Naive thymus-derived CD4-positive, alpha-beta T cell (primary cell): ENCODE measurements around the gene ALG1L2. TPM values are rescaled to one million over a fixed set of nuclear protein-coding genes. Genes with fewer than 3 reads are reported as not detected.
A peak's percentile ranks its signal among the peaks of the same experiment; 100 is the strongest.
"Not testable (repeated sequence)": the region's sequence is repeated elsewhere in the genome, so short reads cannot be mapped to it uniquely, and the experiment has no call there.

Source experiments
- ATAC-seq: fragments of 150-1000 bp; cut with Tn5 transposase; 2 replicates; pipeline ENCODE4 v1.10.0; 2021; ENCODE audit warnings: mild to moderate bottlenecking, moderate library complexity
- CTCF ChIA-PET: fragments of 350-600 bp; sonication (Branson Sonifier 250); formaldehyde crosslinking; loops from one replicate; lab custom pipeline; 2021; ENCODE audit warnings: antibody characterized with exemption; lab: Charles Lee
- POLR2A ChIA-PET: fragments of 350-600 bp; sonication (Branson Sonifier 250); formaldehyde crosslinking; loops from one replicate; lab custom pipeline; 2021; ENCODE audit warnings: antibody characterized with exemption, inconsistent platforms; lab: Charles Lee
- DNase-seq, 9 donors: peaks; one replicate each; pipeline versions ENCODE4 v3.0.0 to v3.0.0-alpha.2; 2020 to 2022; ENCODE audit warnings: mixed read lengths in 1 of 9
- H3K27ac ChIP-seq: one replicate; pipeline ENCODE4 v1.7.0; 2013; ENCODE audit warnings: mild to moderate bottlenecking, low read depth, low read length, moderate library complexity
- H3K27me3 ChIP-seq, 2 donors: one replicate each; pipeline ENCODE4 v1.7.0; 2013; ENCODE audit warnings: low read length in 2 of 2, mild to moderate bottlenecking in 2 of 2, moderate library complexity in 2 of 2; ENCODE audit not compliant: control insufficient read depth in 2 of 2, insufficient read depth in 2 of 2
- H3K36me3 ChIP-seq, 3 experiments: 1 replicate in 2 of 3; 2 replicates in 1 of 3; pipeline ENCODE4 v1.7.0; 2013; ENCODE audit warnings: low read length in 3 of 3, mild to moderate bottlenecking in 3 of 3, moderate library complexity in 1 of 3; ENCODE audit not compliant: insufficient read depth in 3 of 3, control insufficient read depth in 2 of 3
- H3K4me1 ChIP-seq, 2 donors: one replicate each; pipeline ENCODE4 v1.7.0; 2013; ENCODE audit warnings: low read length in 2 of 2, mild to moderate bottlenecking in 2 of 2, moderate library complexity in 1 of 2; ENCODE audit not compliant: control insufficient read depth in 2 of 2, insufficient read depth in 2 of 2
- H3K4me3 ChIP-seq: 2 replicates; pipeline ENCODE4 v1.7.0; 2013; ENCODE audit warnings: mild to moderate bottlenecking, low read length
- H3K9me3 ChIP-seq, 3 experiments: 1 replicate in 2 of 3; 2 replicates in 1 of 3; pipeline ENCODE4 v1.7.0; 2013; ENCODE audit warnings: low read length in 3 of 3; ENCODE audit not compliant: control insufficient read depth in 2 of 3
- H3K27ac Mint-ChIP-seq, 9 donors: one replicate each; pipeline ENCODE4 v1.8.0; 2020 to 2022; ENCODE audit warnings: mixed read lengths in 9 of 9, mild to moderate bottlenecking in 8 of 9, moderate library complexity in 5 of 9, inconsistent platforms in 2 of 9
- H3K27me3 Mint-ChIP-seq, 5 donors: one replicate each; pipeline ENCODE4 v1.8.0; 2021 to 2022; ENCODE audit warnings: mixed read lengths in 5 of 5, mild to moderate bottlenecking in 1 of 5
- H3K36me3 Mint-ChIP-seq, 5 donors: one replicate each; pipeline ENCODE4 v1.8.0; 2020 to 2022; ENCODE audit warnings: mixed read lengths in 5 of 5, mild to moderate bottlenecking in 3 of 5, inconsistent platforms in 1 of 5
- H3K4me1 Mint-ChIP-seq, 7 donors: one replicate each; pipeline ENCODE4 v1.8.0; 2020 to 2022; ENCODE audit warnings: mixed read lengths in 7 of 7, mild to moderate bottlenecking in 3 of 7, inconsistent platforms in 1 of 7
- H3K4me3 Mint-ChIP-seq, 10 donors: one replicate each; pipeline ENCODE4 v1.8.0; 2020 to 2022; ENCODE audit warnings: mild to moderate bottlenecking in 10 of 10, mixed read lengths in 10 of 10, moderate library complexity in 6 of 10, inconsistent platforms in 2 of 10
- H3K9me3 Mint-ChIP-seq, 11 donors: one replicate each; pipeline ENCODE4 v1.8.0; 2020 to 2022; ENCODE audit warnings: mixed read lengths in 11 of 11, mild to moderate bottlenecking in 4 of 11, inconsistent platforms in 1 of 11, moderate library complexity in 1 of 11
- intact Hi-C, 2 donors: fragments of 100-400 bp; cut with micrococcal nuclease; formaldehyde crosslinking; loops; one replicate each; pipeline ENCODE4 v1.15.1; 2023
- polyA plus RNA-seq, 2 donors: library from polyadenylated mRNA; unstranded; fragments of 300-500 nt; fragmentation: Illumina TruSeq; gene quantifications; one replicate each; pipeline ENCODE4 v1.2.3, GENCODE V29; 2021
- total RNA-seq, 6 experiments: library from RNA in 5 of 6; stranded (reverse) in 5 of 6; gene quantifications; 1 replicate in 5 of 6; 2 replicates in 1 of 6; pipeline ENCODE4 v1.2.3 and lab custom pipeline; 2021 to 2026

ALG1L2 gene
- total and polyA plus RNA-seq, 7 experiments from 2014 or later = 0.90 to 2.0 (median 1.6) TPM; not detected in 3

DNA sequence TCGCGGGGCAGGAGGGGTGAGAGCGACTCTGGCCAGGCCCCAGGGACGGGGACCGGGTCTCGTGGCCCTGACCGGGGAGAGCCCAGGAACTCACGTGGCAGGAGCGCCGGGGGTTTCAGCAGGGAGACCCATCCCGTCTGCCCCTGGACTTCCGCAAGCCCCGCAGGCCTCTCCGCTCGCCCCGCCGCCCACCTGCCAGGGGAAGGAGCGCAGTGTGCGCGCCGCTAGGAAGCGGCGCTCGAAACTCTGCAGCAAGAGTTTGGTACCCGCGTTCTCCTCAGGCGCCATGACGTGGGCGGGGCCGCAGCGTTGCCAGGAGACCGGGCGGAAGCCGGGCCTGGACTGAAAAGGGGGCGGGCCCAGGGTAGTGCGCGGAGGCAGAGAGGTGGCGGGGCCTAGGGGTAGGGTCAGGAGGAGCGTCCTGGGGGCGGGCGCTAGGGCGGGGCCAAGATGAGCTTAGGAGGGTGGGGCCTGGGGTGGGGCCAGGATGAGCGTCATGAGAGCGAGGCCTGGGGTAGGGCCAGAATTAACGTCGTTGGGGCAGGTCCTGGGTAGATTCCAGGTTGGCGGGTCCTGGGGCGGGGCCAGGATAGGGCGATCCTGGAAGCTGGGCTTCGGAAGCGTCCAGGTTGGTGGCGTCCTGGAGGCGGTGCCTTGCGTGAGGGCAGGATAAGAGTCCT is 29.7 kb downstream of the ALG1L2 start:
- Mint-ChIP-seq H3K27me3 (peaks cover 0 to 14% (median 0%) of the 10 kb centered on the region in 5 donors), H3K36me3 (no peaks in the 10 kb centered on the region), H3K9me3 (no peaks in the 10 kb centered on the region), H3K4me1 (peaks cover 11 to 22% (median 13%) of the 10 kb centered on the region in 7 donors), H3K4me3 (peak overlapping the region; percentile 85 to 100 (median 98)), H3K27ac (peak overlapping the region; percentile 91 to 100 (median 100))
- H3K4me1 ChIP-seq = no peaks in the 10 kb centered on the region
- peak overlapping the region; percentile 90 for H3K27ac ChIP-seq
- ChIA-PET CTCF (no interaction called here), POLR2A (interaction anchor here (0.9 kb wide), 1 partner anchor 642 kb away, joined by 3 read pairs; no protein-coding TSS in a partner anchor)
- no peaks in the 10 kb centered on the region for H3K27me3 ChIP-seq
- DNase-seq (peak; percentile 96 to 99 (median 98)), ATAC-seq (peak; percentile 100)
- no peaks in the 10 kb centered on the region for H3K9me3 ChIP-seq
- intact Hi-C loops = loop anchor here (1.0 to 5.0 kb wide), 12 partner anchors 68 to 1494 kb away; partner anchors contain the start of genes PIK3R4 (in 2 of the 2), TMCC1 (in 2 of the 2), ASTE1 (in 1 of the 2) and IFT122 (in 1 of the 2)
- H3K4me3 ChIP-seq = peak overlapping the region; percentile 58
- no peaks in the 10 kb centered on the region for H3K36me3 ChIP-seq

- H3K36me3 Mint-ChIP-seq, H3K9me3 Mint-ChIP-seq, H3K4me1 ChIP-seq, CTCF ChIA-PET, H3K27me3 ChIP-seq, H3K36me3 ChIP-seq, H3K9me3 ChIP-seq, POLR2A ChIA-PET: not testable (repeated sequence)
- Histone ChIP-seq H3K4me3 (peak overlapping the region; percentile 46), H3K27ac (peak overlapping the region; percentile 90)
- peak overlapping the region; percentile 91 to 100 (median 100) for H3K27ac Mint-ChIP-seq
- DNase-seq (peak; percentile 95 to 99 (median 98)), ATAC-seq (peak; percentile 74)
- intact Hi-C loops = loop anchor here (1.0 to 5.0 kb wide), 12 partner anchors 67 to 1495 kb away; partner anchors contain the start of genes PIK3R4 (in 2 of the 2), TMCC1 (in 2 of the 2), ASTE1 (in 1 of the 2) and IFT122 (in 1 of the 2)
- peaks cover 11 to 22% (median 13%) of the 10 kb centered on the region in 7 donors for H3K4me1 Mint-ChIP-seq
- peak overlapping the region; percentile 85 to 100 (median 98) for H3K4me3 Mint-ChIP-seq
- H3K27me3 Mint-ChIP-seq = peaks cover 0 to 14% (median 0%) of the 10 kb centered on the region in 5 donors
These were observed 30.5 kb downstream of the ALG1L2 start for GRCh38 chr3:130111865-130112747.

DNA sequence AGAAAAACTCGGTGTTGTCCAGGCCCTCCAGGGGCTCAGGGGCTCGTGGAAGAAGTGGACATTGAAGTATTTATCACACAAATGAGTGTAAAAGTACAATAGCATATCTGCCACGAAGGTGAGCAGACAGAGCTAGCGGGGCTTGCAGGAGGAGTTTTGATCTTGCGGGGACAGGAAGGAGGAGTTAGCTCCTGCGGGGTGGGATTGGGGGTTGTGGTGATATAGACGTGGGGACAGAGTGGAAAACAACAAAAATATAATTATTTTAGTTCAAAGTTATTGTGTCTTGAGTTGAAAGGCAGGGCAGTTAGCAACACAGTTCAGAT is 31.1 kb downstream of the ALG1L2 start:
- POLR2A ChIA-PET, H3K9me3 Mint-ChIP-seq, CTCF ChIA-PET, H3K9me3 ChIP-seq, H3K36me3 ChIP-seq, H3K27me3 ChIP-seq, H3K36me3 Mint-ChIP-seq, DNase-seq, H3K4me1 ChIP-seq, ATAC-seq: not testable (repeated sequence)
- Mint-ChIP-seq H3K4me3 (peak overlapping the region; percentile 85 to 100 (median 98)), H3K27ac (peak overlapping the region in 8 of 9 donors; percentile 43 to 100 (median 100)), H3K27me3 (peaks cover 0 to 14% (median 0%) of the 10 kb centered on the region in 5 donors), H3K4me1 (peaks cover 11 to 22% (median 13%) of the 10 kb centered on the region in 7 donors)
- intact Hi-C loops = loop anchor here (5.0 kb wide), 4 partner anchors 485 to 1495 kb away; partner anchors contain the start of genes PIK3R4 (in 1 of the 2) and PLXND1 (in 1 of the 2)
- H3K4me3 ChIP-seq = peak overlapping the region; percentile 46
- peak overlapping the region; percentile 90 for H3K27ac ChIP-seq

GRCh38 chr3:130115400-130115799 is 33.8 kb downstream of the ALG1L2 start:
- DNase-seq, CTCF ChIA-PET, H3K27ac ChIP-seq, H3K9me3 Mint-ChIP-seq, H3K27me3 ChIP-seq, H3K36me3 ChIP-seq, intact Hi-C loops, H3K36me3 Mint-ChIP-seq, H3K4me1 ChIP-seq, H3K4me3 Mint-ChIP-seq, H3K9me3 ChIP-seq, H3K27ac Mint-ChIP-seq, H3K4me3 ChIP-seq, POLR2A ChIA-PET, ATAC-seq: not testable (repeated sequence)
- Mint-ChIP-seq H3K4me1 (peaks cover 5 to 15% (median 11%) of the 10 kb centered on the region in 7 donors), H3K27me3 (peaks cover 0 to 17% (median 0%) of the 10 kb centered on the region in 5 donors)

DNA sequence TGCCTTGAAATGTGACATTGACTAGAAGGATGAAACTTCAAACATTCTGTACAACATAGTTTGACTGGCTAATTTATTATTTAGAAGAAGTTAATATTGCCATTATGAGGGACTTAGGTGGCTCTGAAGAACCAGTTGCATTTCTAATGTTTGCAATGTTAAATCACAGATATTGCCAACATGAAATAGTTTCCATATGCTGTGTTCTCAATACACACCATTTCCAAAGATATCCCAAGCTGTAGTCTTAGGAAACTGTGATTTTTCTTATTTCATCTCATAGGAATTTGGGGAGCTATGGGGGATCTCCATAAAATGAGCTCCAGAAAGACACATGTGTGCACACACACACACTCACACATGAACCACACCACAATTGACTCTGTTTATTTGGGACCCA is 36.3 kb downstream of the ALG1L2 start:
- no peaks in the 10 kb centered on the region for H3K9me3 Mint-ChIP-seq
- H3K27me3 ChIP-seq = no peaks in the 10 kb centered on the region
- H3K9me3 ChIP-seq = no peaks in the 10 kb centered on the region
- no peak overlapping the region for H3K27ac Mint-ChIP-seq
- no peak overlapping the region for H3K27ac ChIP-seq
- no peak overlapping the region for H3K4me3 ChIP-seq
- DNase-seq (no peak), ATAC-seq (no peak)
- H3K4me3 Mint-ChIP-seq = no peak overlapping the region
- peaks cover 0 to 3% (median 0%) of the 10 kb centered on the region in 5 donors for H3K36me3 Mint-ChIP-seq
- H3K36me3 ChIP-seq = no peaks in the 10 kb centered on the region
- peaks cover 0 to 17% (median 0%) of the 10 kb centered on the region in 5 donors for H3K27me3 Mint-ChIP-seq
- peaks cover 0 to 2% (median under 1%) of the 10 kb centered on the region in 7 donors for H3K4me1 Mint-ChIP-seq
- POLR2A ChIA-PET = no interaction called here
- intact Hi-C loops = no loop called here
- H3K4me1 ChIP-seq = no peaks in the 10 kb centered on the region
- CTCF ChIA-PET = no interaction called here

- POLR2A ChIA-PET, intact Hi-C loops: not testable (repeated sequence)
- H3K27me3 Mint-ChIP-seq = peaks cover 0 to 15% (median 0%) of the 10 kb centered on the region in 5 donors
These were observed 38.2 kb downstream of the ALG1L2 start for GRCh38 chr3:130119824-130120223.

More at GRCh38 chr3:130119824-130120223, 38.2 kb downstream of the ALG1L2 start:
- H3K4me1 ChIP-seq, H3K36me3 Mint-ChIP-seq, H3K4me1 Mint-ChIP-seq, H3K36me3 ChIP-seq, CTCF ChIA-PET, H3K27me3 ChIP-seq, H3K27ac Mint-ChIP-seq, H3K4me3 Mint-ChIP-seq, H3K9me3 Mint-ChIP-seq, H3K27ac ChIP-seq, H3K9me3 ChIP-seq, DNase-seq, ATAC-seq, H3K4me3 ChIP-seq: not testable (repeated sequence)
